H9 (cell line): ENCODE results near the gene SKAP1. TPM values are rescaled to one million over a fixed set of nuclear protein-coding genes. Genes with fewer than 3 reads are reported as not detected.

ENCODE experiments used
- DNase-seq: peaks from one replicate; pipeline ENCODE4 v3.0.0-alpha.2; 2017
- H2AFZ ChIP-seq: one replicate; pipeline ENCODE4 v1.6.1; 2013; ENCODE audit warnings: mild to moderate bottlenecking, low read length, control low read depth, moderate library complexity
- H2AK5ac ChIP-seq: 2 replicates; pipeline ENCODE4 v1.6.1; 2013; ENCODE audit warnings: low read length, control low read depth, mixed read lengths; ENCODE audit not compliant: insufficient read length
- H2BK120ac ChIP-seq: one replicate; pipeline ENCODE4 v1.6.1; 2013; ENCODE audit warnings: low read depth, mild to moderate bottlenecking, low read length, control low read depth, inconsistent platforms; ENCODE audit not compliant: poor library complexity, severe bottlenecking
- H2BK12ac ChIP-seq: 2 replicates; pipeline ENCODE4 v1.6.1; 2013; ENCODE audit warnings: low read length, control low read depth, mixed read lengths, low read depth; ENCODE audit not compliant: insufficient read length
- H2BK15ac ChIP-seq: 2 replicates; pipeline ENCODE4 v1.6.1; 2013; ENCODE audit warnings: low read depth, low read length, control low read depth
- H2BK20ac ChIP-seq: one replicate; pipeline ENCODE4 v1.6.1; 2013; ENCODE audit warnings: low read depth, mild to moderate bottlenecking, low read length, control low read depth, inconsistent platforms; ENCODE audit not compliant: poor library complexity, severe bottlenecking
- H2BK5ac ChIP-seq: 2 replicates; pipeline ENCODE4 v1.6.1; 2013; ENCODE audit warnings: low read length, control low read depth, mixed read lengths; ENCODE audit not compliant: insufficient read length
- H3K14ac ChIP-seq: 2 replicates; pipeline ENCODE4 v1.6.1; 2013; ENCODE audit warnings: low read length, control low read depth; ENCODE audit not compliant: insufficient read depth
- H3K18ac ChIP-seq: 2 replicates; pipeline ENCODE4 v1.6.1; 2013; ENCODE audit warnings: low read depth, mild to moderate bottlenecking, mixed read lengths, low read length, control low read depth; ENCODE audit not compliant: insufficient read length
- H3K23ac ChIP-seq: 2 replicates; pipeline ENCODE4 v1.6.1; 2013; ENCODE audit warnings: low read length, control low read depth, mixed read lengths, low read depth; ENCODE audit not compliant: insufficient read length
- H3K23me2 ChIP-seq: 2 replicates; pipeline ENCODE4 v1.6.1; 2013; ENCODE audit warnings: low read depth, mild to moderate bottlenecking, mixed read lengths, low read length, control low read depth; ENCODE audit not compliant: insufficient read length, poor library complexity, severe bottlenecking
- H3K27ac ChIP-seq: 2 replicates; pipeline ENCODE4 v1.5.1; 2013; ENCODE audit warnings: low read length, control low read depth, mixed read lengths, low read depth; ENCODE audit not compliant: insufficient read length
- H3K27me3 ChIP-seq: 2 replicates; pipeline ENCODE4 v1.6.1; 2013; ENCODE audit warnings: low read length, control low read depth, inconsistent platforms; ENCODE audit not compliant: insufficient read depth
- H3K4ac ChIP-seq: 2 replicates; pipeline ENCODE4 v1.6.1; 2013; ENCODE audit warnings: low read depth, mild to moderate bottlenecking, control low read depth, inconsistent platforms, low read length, moderate library complexity
- H3K4me1 ChIP-seq: 2 replicates; pipeline ENCODE4 v1.6.1; 2013; ENCODE audit warnings: low read length, control low read depth, inconsistent platforms; ENCODE audit not compliant: insufficient read depth
- H3K4me2 ChIP-seq: 2 replicates; pipeline ENCODE4 v1.6.1; 2013; ENCODE audit warnings: low read length, control low read depth, mixed read lengths; ENCODE audit not compliant: insufficient read length, insufficient read depth
- H3K56ac ChIP-seq: 2 replicates; pipeline ENCODE4 v1.6.1; 2013; ENCODE audit warnings: low read depth, mild to moderate bottlenecking, mixed read lengths, low read length, control low read depth; ENCODE audit not compliant: insufficient read length
- H3K79me1 ChIP-seq: 2 replicates; pipeline ENCODE4 v1.6.1; 2013; ENCODE audit warnings: low read depth, mild to moderate bottlenecking, moderate library complexity, low read length, control low read depth, inconsistent platforms; ENCODE audit not compliant: insufficient read depth, poor library complexity, severe bottlenecking
- H3K79me2 ChIP-seq: 2 replicates; pipeline ENCODE4 v1.6.1; 2013; ENCODE audit warnings: low read length, control low read depth, inconsistent platforms; ENCODE audit not compliant: insufficient read depth
- H3K9ac ChIP-seq: 2 replicates; pipeline ENCODE4 v1.6.1; 2013; ENCODE audit warnings: low read length, control low read depth, mixed read lengths; ENCODE audit not compliant: insufficient read length; ENCODE audit errors: extremely low read depth
- H3K9me3 ChIP-seq: one replicate; pipeline ENCODE4 v1.6.1; 2013; ENCODE audit warnings: low read depth, low read length, inconsistent platforms; ENCODE audit not compliant: control insufficient read depth
- H3T11ph ChIP-seq: one replicate; pipeline ENCODE4 v1.6.1; 2013; ENCODE audit warnings: mild to moderate bottlenecking, low read length, control low read depth, inconsistent platforms
- H4K20me1 ChIP-seq: one replicate; pipeline ENCODE4 v1.6.1; 2013; ENCODE audit not compliant: control insufficient read depth, insufficient read length, insufficient read depth
- H4K5ac ChIP-seq: 2 replicates; pipeline ENCODE4 v1.6.1; 2013; ENCODE audit warnings: low read depth, mild to moderate bottlenecking, mixed read lengths, low read length, control low read depth; ENCODE audit not compliant: insufficient read length
- H4K8ac ChIP-seq: replicated peaks from 2 replicates; pipeline ENCODE4 v1.6.1; 2013; ENCODE audit warnings: low read length, control low read depth, mixed read lengths, low read depth; ENCODE audit not compliant: insufficient read length
- H4K91ac ChIP-seq: 2 replicates; pipeline ENCODE4 v1.6.1; 2013; ENCODE audit warnings: low read depth, mild to moderate bottlenecking, moderate library complexity, mixed read lengths, low read length, control low read depth; ENCODE audit not compliant: insufficient read length
- H3K27ac Mint-ChIP-seq, 3 experiments: 2 replicates in 2 of 3; 3 replicates in 1 of 3; pipeline ENCODE4 v1.8.0; 2020 to 2021; ENCODE audit warnings: mixed read lengths in 3 of 3, mild to moderate bottlenecking in 1 of 3, moderate library complexity in 1 of 3
- H3K27me3 Mint-ChIP-seq: 2 replicates; pipeline ENCODE4 v1.8.0; 2021; ENCODE audit warnings: low read depth, mild to moderate bottlenecking, moderate library complexity, mixed read lengths
- H3K36me3 Mint-ChIP-seq, 3 experiments: 2 replicates in 2 of 3; 3 replicates in 1 of 3; pipeline ENCODE4 v1.8.0; 2020 to 2021; ENCODE audit warnings: low read depth in 3 of 3, mixed read lengths in 3 of 3; ENCODE audit not compliant: insufficient read depth in 1 of 3
- H3K4me1 Mint-ChIP-seq, 2 experiments: 2 replicates each; pipeline ENCODE4 v1.8.0; 2020; ENCODE audit warnings: mixed read lengths in 2 of 2
- H3K4me3 Mint-ChIP-seq, 2 experiments: 2 replicates in 1 of 2; 3 replicates in 1 of 2; pipeline ENCODE4 v1.8.0; 2020 to 2021; ENCODE audit warnings: mild to moderate bottlenecking in 2 of 2, mixed read lengths in 2 of 2, moderate library complexity in 1 of 2
- H3K9me3 Mint-ChIP-seq, 2 experiments: 2 replicates in 1 of 2; 3 replicates in 1 of 2; pipeline ENCODE4 v1.8.0; 2020; ENCODE audit warnings: mild to moderate bottlenecking in 2 of 2, mixed read lengths in 2 of 2, moderate library complexity in 1 of 2
- WGBS: extraction: QIAGEN DNeasy Blood & Tissue Kit; methylation state at CpG from one replicate; pipeline ENCODE4 v1.1.7; 2013; ENCODE audit warnings: missing lambda C conversion rate, low lambda C conversion rate, mixed read lengths; ENCODE audit not compliant: insufficient read length; ENCODE audit errors: extremely low coverage; 5-methylcytosine and 5-hydroxymethylcytosine counted together
- total RNA-seq: library from RNA; stranded (reverse); gene quantifications from 2 replicates; pipeline ENCODE4 v1.2.1, GENCODE V29; 2021
- TF ChIP-seq, protein P1 (sequence below): fragments of 200-600 bp; sonication (generic); conservative IDR thresholded peaks from 3 replicates; pipeline ENCODE4 v1.8.0; 2021; ENCODE audit warnings: antibody characterized with exemption, mild to moderate bottlenecking

The SKAP1 gene
- total RNA-seq, 1 experiment from 2014 or later, result not detected

DNA sequence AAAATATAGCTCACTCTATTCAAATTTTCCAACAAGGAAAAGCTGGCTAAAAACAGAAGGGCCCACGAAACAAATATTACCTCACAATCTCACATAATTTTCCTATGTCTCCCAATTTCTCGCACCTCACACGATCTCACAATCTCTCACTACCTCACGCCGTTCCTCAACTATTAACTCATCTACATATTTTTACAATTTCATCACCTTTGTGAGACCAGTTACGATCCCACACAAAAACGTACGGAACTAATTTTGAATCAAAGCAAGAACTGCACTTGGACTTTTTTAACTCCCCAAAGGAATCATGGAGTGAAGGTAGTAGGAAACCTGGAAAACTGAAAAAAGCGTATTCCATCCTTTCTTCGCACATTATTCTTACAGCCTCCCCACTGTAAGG is 329.9 kb downstream of the SKAP1 start:
- no peak overlapping the region for H3K14ac ChIP-seq
- H4K20me1 ChIP-seq, result no peaks in the 10 kb centered on the region

More for the DNA sequence above, 329.9 kb downstream of the SKAP1 start:
- Histone ChIP-seq H3K23me2 (peaks cover 8% of the 10 kb centered on the region), H3K18ac (no peak overlapping the region), H2BK20ac (no peak overlapping the region), H4K91ac (no peak overlapping the region), H3K4ac (no peak overlapping the region), H3K9me3 (no peaks in the 10 kb centered on the region), H2BK12ac (no peak overlapping the region), H2BK15ac (no peak overlapping the region), H2AK5ac (no peak overlapping the region), H3K4me1 (no peaks in the 10 kb centered on the region), H2BK120ac (peak overlapping the region; percentile 61), H3K27ac (peak overlapping the region; percentile 57), H3K56ac (no peak overlapping the region), H4K5ac (no peak overlapping the region), H3K9ac (peak overlapping the region; percentile 88), H2AFZ (no peak overlapping the region), H3K79me1 (peaks cover 14% of the 10 kb centered on the region), H3K79me2 (peaks cover 32% of the 10 kb centered on the region; the same call in 1 of the 2 replicates), H3K23ac (no peak overlapping the region), H3K4me2 (peak overlapping the region; percentile 97), H3T11ph (no peak overlapping the region), H2BK5ac (no peak overlapping the region), H3K27me3 (no peaks in the 10 kb centered on the region), H4K8ac (no peak overlapping the region)
- H3K27me3 Mint-ChIP-seq, result peaks cover 5% of the 10 kb centered on the region
- WGBS, result 100% methylated on average over 5 of the region's 10 CpGs
- H3K4me3 Mint-ChIP-seq, result peak overlapping the region; percentile 81 to 99
- no peak for DNase-seq
- H3K4me1 Mint-ChIP-seq, result peaks cover 6 to 14% of the 10 kb centered on the region in 2 experiments
- TF ChIP-seq, protein P1, sequence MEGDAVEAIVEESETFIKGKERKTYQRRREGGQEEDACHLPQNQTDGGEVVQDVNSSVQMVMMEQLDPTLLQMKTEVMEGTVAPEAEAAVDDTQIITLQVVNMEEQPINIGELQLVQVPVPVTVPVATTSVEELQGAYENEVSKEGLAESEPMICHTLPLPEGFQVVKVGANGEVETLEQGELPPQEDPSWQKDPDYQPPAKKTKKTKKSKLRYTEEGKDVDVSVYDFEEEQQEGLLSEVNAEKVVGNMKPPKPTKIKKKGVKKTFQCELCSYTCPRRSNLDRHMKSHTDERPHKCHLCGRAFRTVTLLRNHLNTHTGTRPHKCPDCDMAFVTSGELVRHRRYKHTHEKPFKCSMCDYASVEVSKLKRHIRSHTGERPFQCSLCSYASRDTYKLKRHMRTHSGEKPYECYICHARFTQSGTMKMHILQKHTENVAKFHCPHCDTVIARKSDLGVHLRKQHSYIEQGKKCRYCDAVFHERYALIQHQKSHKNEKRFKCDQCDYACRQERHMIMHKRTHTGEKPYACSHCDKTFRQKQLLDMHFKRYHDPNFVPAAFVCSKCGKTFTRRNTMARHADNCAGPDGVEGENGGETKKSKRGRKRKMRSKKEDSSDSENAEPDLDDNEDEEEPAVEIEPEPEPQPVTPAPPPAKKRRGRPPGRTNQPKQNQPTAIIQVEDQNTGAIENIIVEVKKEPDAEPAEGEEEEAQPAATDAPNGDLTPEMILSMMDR, result no peak
- peaks cover 0 to 7% (median 1%) of the 10 kb centered on the region in 3 experiments; a peak in 4 of 7 replicates for H3K36me3 Mint-ChIP-seq
- H3K9me3 Mint-ChIP-seq, result peaks cover 0 to 8% of the 10 kb centered on the region in 2 experiments; a peak in 4 of 5 replicates
- H3K27ac Mint-ChIP-seq, result peak overlapping the region; percentile 27 to 100 (median 87); a peak in 6 of 7 replicates
